ENCODE results near the gene IL10RA. TPM values are rescaled to one million over a fixed set of nuclear protein-coding genes. Genes with fewer than 3 reads are reported as not detected.

The IL10RA gene
- total RNA-seq, 1 experiment from 2014 or later: 0.41 TPM

DNA sequence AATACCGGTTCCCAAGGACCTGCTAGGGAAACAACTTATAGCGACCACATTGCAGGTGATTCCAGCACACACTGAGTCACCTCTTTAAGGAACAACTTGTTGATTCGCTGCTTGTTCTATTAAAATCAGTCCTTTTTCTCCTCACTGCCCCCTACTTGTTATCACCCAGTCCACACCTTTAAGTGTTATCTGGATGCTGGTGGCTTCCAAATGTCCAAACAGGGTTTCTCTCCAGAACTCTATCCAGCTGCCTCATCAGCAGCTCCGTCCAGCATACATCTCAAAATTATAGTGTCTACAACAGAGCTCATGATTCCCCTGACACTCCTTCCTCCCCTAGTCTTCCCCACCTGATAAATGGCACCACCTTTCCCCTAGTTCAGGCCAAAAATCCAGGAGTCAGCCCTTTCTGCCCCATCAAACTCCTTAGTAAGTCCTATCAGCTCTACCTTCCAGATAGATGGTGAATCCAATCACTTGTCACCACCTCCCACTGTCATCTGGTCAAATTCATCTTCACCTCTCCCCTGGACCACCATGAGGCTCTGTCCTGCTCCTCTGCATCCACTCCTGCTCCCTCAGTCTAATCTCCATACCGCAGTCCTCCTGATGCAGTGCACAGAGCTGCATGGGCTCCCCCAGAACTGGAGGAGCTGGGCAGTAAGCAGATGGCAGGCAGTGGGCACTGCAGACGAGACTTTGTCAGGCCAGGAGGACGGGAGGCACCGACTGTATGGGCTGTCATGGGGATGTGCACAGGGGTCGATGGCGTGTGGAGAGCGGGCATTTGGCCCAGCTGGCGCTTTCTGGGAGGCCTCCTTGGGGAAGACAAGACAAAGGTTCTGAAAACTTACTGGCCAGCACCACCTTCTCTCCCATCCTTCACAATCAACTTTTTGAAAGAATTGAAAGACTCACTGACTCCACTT is 19.3 kb downstream of the IL10RA start:
- in situ Hi-C loops (cut with HindIII; ENCODE audit: low pct_unique_long_range_greater_than_20kb, low sequenced_read_pairs): no loop called here
- ChIA-PET CTCF (interaction anchor here (0.6 kb wide), 1 partner anchor 90 kb away, joined by 3 read pairs; no protein-coding TSS in a partner anchor), POLR2A (no interaction called here)

DNA sequence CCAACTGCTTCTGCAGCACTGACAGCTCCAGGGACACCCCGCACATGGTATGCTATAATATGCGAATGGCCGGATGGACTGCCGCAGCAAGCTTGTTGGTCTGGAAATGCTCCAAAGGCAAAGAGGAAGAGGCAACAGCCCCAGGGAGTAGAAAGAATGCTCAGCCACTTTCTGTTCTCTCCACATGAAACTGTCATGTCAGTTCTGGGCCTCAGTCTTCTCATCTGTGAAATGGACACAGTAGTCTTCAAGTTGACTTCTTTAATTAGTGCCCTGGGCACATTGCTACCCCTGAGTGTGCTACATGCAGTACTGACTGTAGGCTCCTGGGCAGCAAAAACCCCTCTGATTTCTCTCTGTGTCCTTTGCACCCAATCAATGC is 19.9 kb downstream of the IL10RA start:
- intact Hi-C loops (cut with micrococcal nuclease; ENCODE audit: unreplicated experiment) (no loop called here), in situ Hi-C loops (cut with HindIII; ENCODE audit: low pct_unique_long_range_greater_than_20kb, low sequenced_read_pairs) (no loop called here)
- CTCF ChIA-PET: no interaction called here
- Histone ChIP-seq H3K36me3 (ENCODE audit: control insufficient read depth, insufficient read depth, low read length) (no peaks in the 10 kb centered on the region), H3K4me3 (ENCODE audit: low read depth in 2 of 2, low read length in 2 of 2) (no peak overlapping the region), H3K4me1 (ENCODE audit: control insufficient read depth, insufficient read depth, low read length) (no peaks in the 10 kb centered on the region), H3K27me3 (ENCODE audit: control insufficient read depth, insufficient read depth, low read length) (peaks cover 13% of the 10 kb centered on the region; the same call in 1 of the 2 replicates), H3K9me3 (ENCODE audit: control insufficient read depth, insufficient read depth, low read depth, low read length) (no peaks in the 10 kb centered on the region), H3K27ac (ENCODE audit: low read length) (no peak overlapping the region)
- POLR2A ChIA-PET: no interaction called here
- no peak for TF ChIP-seq CTCF (IDR thresholded peaks at IDR 0.05)
- TF ChIP-seq, protein P1, sequence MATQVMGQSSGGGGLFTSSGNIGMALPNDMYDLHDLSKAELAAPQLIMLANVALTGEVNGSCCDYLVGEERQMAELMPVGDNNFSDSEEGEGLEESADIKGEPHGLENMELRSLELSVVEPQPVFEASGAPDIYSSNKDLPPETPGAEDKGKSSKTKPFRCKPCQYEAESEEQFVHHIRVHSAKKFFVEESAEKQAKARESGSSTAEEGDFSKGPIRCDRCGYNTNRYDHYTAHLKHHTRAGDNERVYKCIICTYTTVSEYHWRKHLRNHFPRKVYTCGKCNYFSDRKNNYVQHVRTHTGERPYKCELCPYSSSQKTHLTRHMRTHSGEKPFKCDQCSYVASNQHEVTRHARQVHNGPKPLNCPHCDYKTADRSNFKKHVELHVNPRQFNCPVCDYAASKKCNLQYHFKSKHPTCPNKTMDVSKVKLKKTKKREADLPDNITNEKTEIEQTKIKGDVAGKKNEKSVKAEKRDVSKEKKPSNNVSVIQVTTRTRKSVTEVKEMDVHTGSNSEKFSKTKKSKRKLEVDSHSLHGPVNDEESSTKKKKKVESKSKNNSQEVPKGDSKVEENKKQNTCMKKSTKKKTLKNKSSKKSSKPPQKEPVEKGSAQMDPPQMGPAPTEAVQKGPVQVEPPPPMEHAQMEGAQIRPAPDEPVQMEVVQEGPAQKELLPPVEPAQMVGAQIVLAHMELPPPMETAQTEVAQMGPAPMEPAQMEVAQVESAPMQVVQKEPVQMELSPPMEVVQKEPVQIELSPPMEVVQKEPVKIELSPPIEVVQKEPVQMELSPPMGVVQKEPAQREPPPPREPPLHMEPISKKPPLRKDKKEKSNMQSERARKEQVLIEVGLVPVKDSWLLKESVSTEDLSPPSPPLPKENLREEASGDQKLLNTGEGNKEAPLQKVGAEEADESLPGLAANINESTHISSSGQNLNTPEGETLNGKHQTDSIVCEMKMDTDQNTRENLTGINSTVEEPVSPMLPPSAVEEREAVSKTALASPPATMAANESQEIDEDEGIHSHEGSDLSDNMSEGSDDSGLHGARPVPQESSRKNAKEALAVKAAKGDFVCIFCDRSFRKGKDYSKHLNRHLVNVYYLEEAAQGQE (IDR thresholded peaks at IDR 0.05; ENCODE audit: insufficient read depth in 1 of 2, low read depth in 2 of 2, low read length in 1 of 2): no peak
- no peak for TF ChIP-seq POLR2AphosphoS5 (IDR thresholded peaks at IDR 0.05; ENCODE audit: low read depth, low read length)
- TF ChIP-seq TCF7L2 (IDR thresholded peaks at IDR 0.05; ENCODE audit: low read depth, low read length): no peak
- no peak for TF ChIP-seq SIN3A (IDR thresholded peaks at IDR 0.05; ENCODE audit: borderline replicate concordance, insufficient read depth, low read depth, low read length)
- DNase-seq (ENCODE audit: low read depth, low spot score): no peak
- no TSS peak for BruUV-seq (replicated peaks)
- no peak for ATAC-seq

More for the DNA sequence above, 19.3 kb downstream of the IL10RA start:
- no peak for DNase-seq (ENCODE audit: low read depth, low spot score)
- no peaks in the 10 kb centered on the region for H3K9me3 ChIP-seq (ENCODE audit: control insufficient read depth, insufficient read depth, low read depth, low read length)
- H3K27ac ChIP-seq (ENCODE audit: low read length): no peak overlapping the region
- TF ChIP-seq POLR2AphosphoS5 (IDR thresholded peaks at IDR 0.05; ENCODE audit: low read depth, low read length) (no peak), TCF7L2 (IDR thresholded peaks at IDR 0.05; ENCODE audit: low read depth, low read length) (no peak)
- TF ChIP-seq, protein P1 (IDR thresholded peaks at IDR 0.05; ENCODE audit: insufficient read depth in 1 of 2, low read depth in 2 of 2, low read length in 1 of 2): no peak
- no peak overlapping the region for H3K4me3 ChIP-seq (ENCODE audit: low read depth in 2 of 2, low read length in 2 of 2)
- intact Hi-C loops (cut with micrococcal nuclease; ENCODE audit: unreplicated experiment): no loop called here
- BruUV-seq (replicated peaks): no TSS peak
- H3K36me3 ChIP-seq (ENCODE audit: control insufficient read depth, insufficient read depth, low read length): no peaks in the 10 kb centered on the region
- no peak for ATAC-seq
- no peaks in the 10 kb centered on the region for H3K4me1 ChIP-seq (ENCODE audit: control insufficient read depth, insufficient read depth, low read length)
- H3K27me3 ChIP-seq (ENCODE audit: control insufficient read depth, insufficient read depth, low read length): peaks cover 11% of the 10 kb centered on the region; the same call in 1 of the 2 replicates

Data from Panc1 (cell line).